DOHH2 (cell line): ENCODE results near the gene GLUL.

ENCODE experiments used
- CTCF ChIP-seq: fragments of 200-600 bp; sonication (generic); IDR thresholded peaks from one replicate; pipeline ENCODE4 v1.5.1; 2014; ENCODE audit warnings: antibody characterized with exemption, mild to moderate bottlenecking, low read depth, low read length; ENCODE audit not compliant: poor library complexity, severe bottlenecking
- EZH2phosphoT487 ChIP-seq: fragments of 200-600 bp; sonication (generic); IDR thresholded peaks from 2 replicates; pipeline ENCODE4 v1.6.1; 2017; ENCODE audit warnings: borderline replicate concordance, mild to moderate bottlenecking, antibody characterized with exemption, low read length, moderate library complexity, mixed read lengths

DNA sequence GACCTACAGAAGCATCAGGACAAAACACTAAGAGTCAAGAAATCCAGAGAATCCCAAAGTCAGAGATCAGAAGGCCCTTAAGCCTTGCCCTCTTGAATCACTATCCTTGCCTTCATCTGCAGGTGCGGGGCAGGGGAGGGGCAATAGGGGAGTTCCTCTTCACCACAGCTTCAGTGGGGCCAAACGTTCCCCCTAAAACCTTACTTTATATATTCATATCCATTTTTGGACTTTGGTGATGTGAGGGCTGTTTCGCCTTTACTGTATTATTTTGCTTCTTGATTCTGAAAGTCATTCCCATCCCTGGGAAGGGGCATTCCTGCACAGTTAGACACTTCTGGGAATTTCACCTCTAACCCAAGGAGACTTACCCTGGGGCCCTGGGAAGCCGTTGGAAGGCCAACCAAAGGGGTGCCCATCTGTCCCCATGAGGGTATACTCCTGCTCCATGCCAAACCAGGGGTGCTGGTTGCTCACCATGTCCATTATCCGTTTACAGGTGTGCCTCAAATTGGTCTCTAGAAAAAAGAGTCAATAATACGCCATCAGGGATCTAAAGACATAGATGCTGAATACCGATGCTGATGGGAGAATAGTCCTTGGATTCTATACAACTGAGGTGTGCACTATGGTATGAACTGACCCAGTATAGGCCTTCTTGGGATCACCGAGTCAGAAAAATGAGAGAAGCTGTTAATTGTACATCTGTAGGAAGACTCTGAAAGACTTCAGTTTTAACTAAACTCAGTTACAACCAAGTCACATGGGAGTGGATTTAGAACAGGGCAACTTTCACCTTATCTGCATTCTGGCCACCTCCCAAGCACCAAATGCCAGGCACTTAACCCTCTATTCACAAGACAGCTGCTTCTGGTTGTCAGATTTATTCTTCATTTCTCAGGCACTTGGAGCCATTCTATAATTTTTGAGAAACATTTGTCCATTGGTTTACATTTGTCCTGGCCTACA lies 5.4 kb downstream of the GLUL start:
- TF ChIP-seq CTCF (no peak), EZH2phosphoT487 (no peak)
